ENCODE results near the gene RAD9A. TPM values are rescaled to one million over a fixed set of nuclear protein-coding genes. Genes with fewer than 3 reads are reported as not detected.

Gene RAD9A
- total RNA-seq, 1 donor from 2014 or later, result 22.6 TPM

- Histone ChIP-seq H3K9me3 (no peaks in the 10 kb centered on the region), H3K4me1 (peaks cover 7 to 15% of the 10 kb centered on the region in 2 donors), H3K36me3 (peaks cover 20 to 32% of the 10 kb centered on the region in 2 donors), H3K27me3 (no peaks in the 10 kb centered on the region), H3K4me3 (no peak overlapping the region), H3K27ac (no peak overlapping the region)
- no peak for DNase-seq (ENCODE audit: low spot score in 2 of 2)
- intact Hi-C loops (cut with DNase I), result loop anchor here (5.0 kb wide), 1 partner anchor 33 kb away; the partner anchor contains the start of gene RPS6KB2
- TF ChIP-seq, protein P1, sequence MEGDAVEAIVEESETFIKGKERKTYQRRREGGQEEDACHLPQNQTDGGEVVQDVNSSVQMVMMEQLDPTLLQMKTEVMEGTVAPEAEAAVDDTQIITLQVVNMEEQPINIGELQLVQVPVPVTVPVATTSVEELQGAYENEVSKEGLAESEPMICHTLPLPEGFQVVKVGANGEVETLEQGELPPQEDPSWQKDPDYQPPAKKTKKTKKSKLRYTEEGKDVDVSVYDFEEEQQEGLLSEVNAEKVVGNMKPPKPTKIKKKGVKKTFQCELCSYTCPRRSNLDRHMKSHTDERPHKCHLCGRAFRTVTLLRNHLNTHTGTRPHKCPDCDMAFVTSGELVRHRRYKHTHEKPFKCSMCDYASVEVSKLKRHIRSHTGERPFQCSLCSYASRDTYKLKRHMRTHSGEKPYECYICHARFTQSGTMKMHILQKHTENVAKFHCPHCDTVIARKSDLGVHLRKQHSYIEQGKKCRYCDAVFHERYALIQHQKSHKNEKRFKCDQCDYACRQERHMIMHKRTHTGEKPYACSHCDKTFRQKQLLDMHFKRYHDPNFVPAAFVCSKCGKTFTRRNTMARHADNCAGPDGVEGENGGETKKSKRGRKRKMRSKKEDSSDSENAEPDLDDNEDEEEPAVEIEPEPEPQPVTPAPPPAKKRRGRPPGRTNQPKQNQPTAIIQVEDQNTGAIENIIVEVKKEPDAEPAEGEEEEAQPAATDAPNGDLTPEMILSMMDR (IDR thresholded peaks at IDR 0.05), result no peak
Measured at GRCh38 chr11:67393990-67394389, 2.2 kb downstream of the RAD9A start.

DNA sequence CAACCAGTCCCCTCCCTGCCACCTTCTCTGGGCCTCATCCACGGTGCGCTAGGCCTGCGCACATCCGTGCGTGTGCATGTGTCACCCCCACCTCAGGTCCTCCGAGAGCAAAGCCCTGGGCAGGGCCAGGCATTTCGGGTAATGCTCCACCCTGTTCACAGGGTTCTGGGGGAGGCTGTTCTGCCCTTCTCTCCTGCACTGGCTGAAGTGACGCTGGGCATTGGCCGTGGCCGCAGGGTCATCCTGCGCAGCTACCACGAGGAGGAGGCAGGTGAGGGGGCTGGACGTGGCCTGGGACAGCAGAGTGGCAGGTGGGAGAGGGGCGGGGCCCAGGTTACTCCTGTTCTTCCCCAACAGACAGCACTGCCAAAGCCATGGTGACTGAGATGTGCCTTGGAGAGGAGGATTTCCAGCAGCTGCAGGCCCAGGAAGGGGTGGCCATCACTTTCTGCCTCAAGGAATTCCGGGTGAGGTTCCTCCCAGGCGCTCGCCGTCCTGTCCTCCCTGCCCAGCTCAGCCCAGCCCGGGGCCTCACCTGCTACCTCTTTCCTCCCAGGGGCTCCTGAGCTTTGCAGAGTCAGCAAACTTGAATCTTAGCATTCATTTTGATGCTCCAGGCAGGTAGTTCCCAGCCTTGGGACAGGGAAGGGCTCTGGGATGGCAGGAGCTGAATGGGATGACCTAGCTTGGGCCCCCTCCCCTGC lies 3.9 kb downstream of the RAD9A start:
- H3K36me3 ChIP-seq, result peaks cover 28 to 38% of the 10 kb centered on the region in 2 donors
- H3K27ac ChIP-seq, result no peak overlapping the region
- H3K27me3 ChIP-seq, result no peaks in the 10 kb centered on the region
- H3K4me1 ChIP-seq, result peaks cover 15 to 24% of the 10 kb centered on the region in 2 donors
- H3K9me3 ChIP-seq, result no peaks in the 10 kb centered on the region
- intact Hi-C loops (cut with DNase I), result no loop called here
- TF ChIP-seq, protein P1 (IDR thresholded peaks at IDR 0.05), result no peak
- no peak for DNase-seq (ENCODE audit: low spot score in 2 of 2)
- no peak overlapping the region for H3K4me3 ChIP-seq

- Histone ChIP-seq H3K4me1 (peaks cover 15 to 21% of the 10 kb centered on the region in 2 donors), H3K4me3 (no peak overlapping the region), H3K27me3 (no peaks in the 10 kb centered on the region), H3K27ac (peak overlapping the region in 1 of 2 donors; percentile 22), H3K36me3 (peaks cover 28 to 38% of the 10 kb centered on the region in 2 donors), H3K9me3 (no peaks in the 10 kb centered on the region)
- intact Hi-C loops (cut with DNase I), result no loop called here
- no peak for DNase-seq (ENCODE audit: low spot score in 2 of 2)
- TF ChIP-seq, protein P1 (IDR thresholded peaks at IDR 0.05), result no peak
Measured at GRCh38 chr11:67396259-67396581, 4.4 kb downstream of the RAD9A start.

DNA sequence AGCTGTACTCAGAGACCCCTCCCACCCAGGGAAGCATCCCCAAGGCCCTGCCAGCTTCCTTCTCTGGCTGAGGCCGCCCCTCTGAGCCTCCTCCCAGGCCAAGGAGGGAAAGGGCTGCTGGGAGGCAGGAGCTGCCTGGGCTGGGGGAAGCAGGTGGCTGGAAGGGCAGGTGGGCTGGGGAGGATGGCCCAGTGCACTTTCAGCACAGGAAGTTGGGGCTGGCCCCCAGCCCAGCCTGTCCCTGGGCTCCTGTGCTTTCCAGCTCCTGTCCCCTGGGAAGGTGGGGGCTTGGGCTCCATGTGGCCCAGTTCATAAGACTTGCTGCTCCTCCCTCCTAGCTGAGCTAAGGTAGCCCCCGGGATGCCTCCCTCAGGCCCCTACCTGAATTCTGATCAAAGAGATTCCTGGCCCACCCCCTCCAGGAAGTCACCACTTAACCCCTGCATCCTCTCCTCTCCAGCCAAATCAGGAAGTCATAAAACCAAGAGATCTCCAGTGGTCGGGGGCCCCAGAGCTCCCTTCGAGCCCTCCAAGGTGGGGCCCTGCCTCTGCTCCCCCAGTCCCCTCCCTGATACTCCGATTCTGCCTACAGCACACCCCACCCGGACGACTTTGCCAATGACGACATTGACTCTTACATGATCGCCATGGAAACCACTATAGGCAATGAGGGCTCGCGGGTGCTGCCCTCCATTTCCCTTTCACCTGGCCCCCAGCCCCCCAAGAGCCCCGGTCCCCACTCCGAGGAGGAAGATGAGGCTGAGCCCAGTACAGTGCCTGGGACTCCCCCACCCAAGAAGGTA lies 5.0 kb downstream of the RAD9A start:
- DNase-seq (ENCODE audit: low spot score in 2 of 2), result no peak
- Histone ChIP-seq H3K27me3 (no peaks in the 10 kb centered on the region), H3K27ac (peak overlapping the region in 1 of 2 donors; percentile 22), H3K4me3 (no peak overlapping the region), H3K9me3 (no peaks in the 10 kb centered on the region), H3K4me1 (peaks cover 15 to 19% of the 10 kb centered on the region in 2 donors), H3K36me3 (peaks cover 28 to 38% of the 10 kb centered on the region in 2 donors)
- intact Hi-C loops (cut with DNase I), result no loop called here
- TF ChIP-seq, protein P1 (IDR thresholded peaks at IDR 0.05), result no peak

DNA sequence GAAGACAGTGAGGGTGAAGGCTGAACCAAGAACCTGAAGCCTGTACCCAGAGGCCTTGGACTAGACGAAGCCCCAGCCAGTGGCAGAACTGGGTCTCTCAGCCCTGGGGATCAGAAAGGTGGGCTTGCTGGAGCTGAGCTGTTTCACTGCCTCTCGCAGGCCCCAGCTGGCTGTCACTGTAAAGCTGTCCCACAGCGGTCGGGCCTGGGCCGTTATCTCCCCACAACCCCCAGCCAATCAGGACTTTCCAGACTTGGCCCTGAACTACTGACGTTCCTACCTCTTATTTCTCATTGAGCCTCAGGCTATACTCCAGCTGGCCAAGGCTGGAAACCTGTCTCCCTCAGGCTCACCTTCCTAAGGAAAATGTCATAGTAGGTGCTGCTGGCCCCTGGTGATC lies 5.8 kb downstream of the RAD9A start:
- H3K4me3 ChIP-seq, result no peak overlapping the region
- no peak overlapping the region for H3K27ac ChIP-seq
- peaks cover 28 to 38% of the 10 kb centered on the region in 2 donors for H3K36me3 ChIP-seq
- H3K27me3 ChIP-seq, result no peaks in the 10 kb centered on the region
- no peak for DNase-seq (ENCODE audit: low spot score in 2 of 2)
- H3K9me3 ChIP-seq, result no peaks in the 10 kb centered on the region
- peaks cover 15 to 22% of the 10 kb centered on the region in 2 donors for H3K4me1 ChIP-seq
- intact Hi-C loops (cut with DNase I), result no loop called here
- TF ChIP-seq, protein P1 (IDR thresholded peaks at IDR 0.05), result no peak
